HCT116 (cell line): ENCODE measurements around the gene DDX47. TPM values are rescaled to one million over a fixed set of nuclear protein-coding genes. Genes with fewer than 3 reads are reported as not detected.

Experiments used
- ATAC-seq: fragments of 200-7000 bp; cut with Tn5 transposase; 2 replicates; pipeline ENCODE4 v1.9.1; 2020; ENCODE audit warnings: mild to moderate bottlenecking, moderate library complexity
- BruUV-seq: library from RNA; stranded (reverse); fragments of 400-500 nt; replicated peaks from 2 replicates; lab custom pipeline; 2021; lab: Mats Ljungman, UMichigan
- CTCF ChIA-PET: fragments of 300-600 bp; sonication (Branson Sonifier 250); formaldehyde crosslinking; loops from one replicate; lab custom pipeline; 2021; ENCODE audit warnings: antibody characterized with exemption; lab: Charles Lee
- POLR2A ChIA-PET: fragments of 300-600, 350-600 bp; sonication (Branson Sonifier 250); formaldehyde crosslinking; loops from one replicate; lab custom pipeline; 2021; ENCODE audit warnings: antibody characterized with exemption; lab: Charles Lee
- RAD21 ChIA-PET, 2 experiments: fragments of 300-600 bp; sonication (Branson Sonifier 250); formaldehyde crosslinking; loops; one replicate each; lab custom pipeline; 2023; ENCODE audit warnings: low total read pairs in 2 of 2; ENCODE audit not compliant: uncharacterized antibody in 2 of 2, unreplicated experiment in 2 of 2, low non-redundant PET in 1 of 2; lab: Charles Lee
- DNase-seq: peaks from one replicate; pipeline ENCODE4 v3.0.0-alpha.2; 2010; ENCODE audit warnings: low read depth, low spot score
- H2AFZ ChIP-seq: fragments of 200-600 bp; shearing (Covaris generic), sonication (generic); 2 replicates; pipeline ENCODE4 v1.6.1; 2017; ENCODE audit warnings: low read depth, mixed run types, mixed read lengths, antibody characterized with exemption, low read length; ENCODE audit not compliant: poor library complexity, severe bottlenecking
- H3K27ac ChIP-seq: 2 replicates; pipeline ENCODE4 v1.5.1; 2012; ENCODE audit warnings: low read depth, low read length
- H3K27me3 ChIP-seq: fragments of 200-600 bp; sonication (generic); 2 replicates; pipeline ENCODE4 v1.6.1; 2016; ENCODE audit warnings: mixed run types, low read length, mixed read lengths; ENCODE audit not compliant: insufficient read depth
- H3K36me3 ChIP-seq, 2 experiments: fragments of 200-500 bp in 1 of 2; fragments of 200-600 bp in 1 of 2; sonication (Bioruptor generic) in 1 of 2; sonication (generic) in 1 of 2; 2 replicates each; pipeline versions ENCODE4 v1.5.1 to v1.6.1; 2014 to 2016; ENCODE audit warnings: low read length in 2 of 2, inconsistent platforms in 1 of 2, mixed read lengths in 1 of 2, mixed run types in 1 of 2; ENCODE audit not compliant: insufficient read depth in 2 of 2, control insufficient read depth in 1 of 2
- H3K4me1 ChIP-seq, 2 experiments: fragments of 200-600 bp in 1 of 2; sonication (generic) in 1 of 2; 2 replicates each; pipeline versions ENCODE4 v1.5.1 to v1.6.1; 2012 to 2017; ENCODE audit warnings: low read length in 2 of 2, inconsistent platforms in 1 of 2, mild to moderate bottlenecking in 1 of 2, mixed read lengths in 1 of 2, mixed run types in 1 of 2, moderate library complexity in 1 of 2; ENCODE audit not compliant: insufficient read depth in 2 of 2, control insufficient read depth in 1 of 2
- H3K4me2 ChIP-seq: fragments of 200-600 bp; sonication (generic); 2 replicates; pipeline ENCODE4 v1.6.1; 2017; ENCODE audit warnings: mixed run types, low read length, mixed read lengths
- H3K4me3 ChIP-seq, 2 experiments: fragments of 200-600 bp in 1 of 2; sonication (generic) in 1 of 2; replicated peaks in 1 of 2; 2 replicates each; pipeline ENCODE4 v1.5.1; 2011 to 2016; ENCODE audit warnings: low read length in 2 of 2, control low read depth in 1 of 2, low read depth in 1 of 2, mild to moderate bottlenecking in 1 of 2, mixed read lengths in 1 of 2, mixed run types in 1 of 2
- H3K79me2 ChIP-seq: fragments of 200-600 bp; sonication (generic); 2 replicates; pipeline ENCODE4 v1.6.1; 2017; ENCODE audit warnings: mild to moderate bottlenecking, mixed run types, low read length, moderate library complexity, mixed read lengths; ENCODE audit not compliant: insufficient read depth
- H3K9ac ChIP-seq: fragments of 200-600 bp; sonication (generic); 2 replicates; pipeline ENCODE4 v1.6.1; 2016; ENCODE audit warnings: low read length, mixed read lengths
- H3K9me2 ChIP-seq: fragments of 200-600 bp; sonication (generic), shearing (Covaris generic); 2 replicates; pipeline ENCODE4 v1.6.1; 2017; ENCODE audit warnings: mixed run types, mild to moderate bottlenecking, moderate library complexity; ENCODE audit not compliant: insufficient read depth
- H3K9me3 ChIP-seq, 2 experiments: fragments of 200-500 bp in 1 of 2; fragments of 200-600 bp in 1 of 2; sonication (Bioruptor generic) in 1 of 2; sonication (generic) in 1 of 2; 2 replicates each; pipeline ENCODE4 v1.6.1; 2014 to 2017; ENCODE audit warnings: low read length in 2 of 2, mixed read lengths in 2 of 2, inconsistent platforms in 1 of 2, low read depth in 1 of 2, mild to moderate bottlenecking in 1 of 2, mixed run types in 1 of 2, moderate library complexity in 1 of 2; ENCODE audit not compliant: control insufficient read depth in 1 of 2, insufficient read depth in 1 of 2
- H4K20me1 ChIP-seq: fragments of 200-600 bp; sonication (generic), shearing (Covaris generic); 2 replicates; pipeline ENCODE4 v1.6.1; 2017; ENCODE audit warnings: mixed run types, mild to moderate bottlenecking, moderate library complexity; ENCODE audit not compliant: insufficient read depth
- CEBPB ChIP-seq: IDR thresholded peaks from 2 replicates; pipeline ENCODE4 v1.6.1; 2012; ENCODE audit warnings: low read depth
- FOSL1 ChIP-seq: IDR thresholded peaks from 2 replicates; pipeline ENCODE4 v1.6.1; 2012; ENCODE audit warnings: low read depth
- SP1 ChIP-seq: IDR thresholded peaks from 2 replicates; pipeline ENCODE4 v1.6.1; 2012; ENCODE audit warnings: low read depth
- TCF7L2 ChIP-seq: IDR thresholded peaks from 2 replicates; pipeline ENCODE4 v1.7.0; 2011; ENCODE audit warnings: borderline replicate concordance, inconsistent platforms; ENCODE audit not compliant: insufficient read depth, insufficient read length; ENCODE audit errors: extremely low read depth
- intact Hi-C: fragments of 100-400 bp; cut with micrococcal nuclease; formaldehyde crosslinking; loops from 2 replicates; pipeline ENCODE4 v1.10.0; 2022
- total RNA-seq: library from RNA; stranded (reverse); gene quantifications from one replicate; pipeline ENCODE4 v1.2.1, GENCODE V29; 2021; ENCODE audit not compliant: unreplicated experiment
- TF ChIP-seq, protein P1 (sequence below): IDR thresholded peaks from 2 replicates; pipeline ENCODE4 v1.6.1; 2012; ENCODE audit warnings: low read depth
- TF ChIP-seq, protein P2 (sequence below), 3 experiments: fragments of 200-600 bp in 1 of 3; sonication (generic) in 1 of 3; IDR thresholded peaks in 2 of 3; conservative IDR thresholded peaks in 1 of 3; 2 replicates each; pipeline ENCODE4 v1.5.1; 2012 to 2017; ENCODE audit warnings: low read depth in 2 of 3, low read length in 2 of 3, antibody characterized with exemption in 1 of 3, borderline replicate concordance in 1 of 3, control low read depth in 1 of 3, mild to moderate bottlenecking in 1 of 3, mixed read lengths in 1 of 3, mixed run types in 1 of 3, moderate library complexity in 1 of 3; ENCODE audit not compliant: insufficient read depth in 1 of 3
- TF ChIP-seq, protein P3 (sequence below): IDR thresholded peaks from 2 replicates; pipeline ENCODE4 v1.6.1; 2012

The DDX47 gene
- total RNA-seq, 1 experiment from 2014 or later = 103 TPM

DNA sequence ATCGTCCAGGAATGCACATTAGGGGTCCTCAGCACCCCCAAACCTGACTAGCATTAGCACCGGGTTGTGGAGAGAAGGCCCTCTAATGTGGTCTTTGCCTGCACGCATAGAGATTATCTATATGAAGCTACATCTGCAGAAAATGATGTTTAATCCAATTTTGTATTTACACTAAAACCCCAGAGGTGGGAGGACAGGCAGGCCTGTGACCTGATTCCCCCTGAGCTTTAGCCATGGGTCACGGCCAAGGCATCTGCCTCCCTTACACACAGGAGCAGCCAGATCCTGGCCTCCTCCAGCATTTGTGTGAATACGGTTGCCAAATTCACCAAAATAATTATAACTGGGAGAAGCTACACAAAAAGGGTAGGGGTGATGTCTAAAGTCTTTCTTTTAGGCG lies 20.7 kb upstream of the DDX47 start:
- ChIA-PET RAD21 (interaction anchor here in 1 of 2 experiments (0.9 kb wide), 1 partner anchor 1375 kb away, joined by 3 read pairs; no protein-coding TSS in a partner anchor), POLR2A (interaction anchor here (1.2 to 1.4 kb wide), 2 partner anchors 24 to 99 kb away, joined by 3 read pairs; partner anchors contain the start of gene GPRC5A), CTCF (no interaction called here)
- TF ChIP-seq, protein P1, sequence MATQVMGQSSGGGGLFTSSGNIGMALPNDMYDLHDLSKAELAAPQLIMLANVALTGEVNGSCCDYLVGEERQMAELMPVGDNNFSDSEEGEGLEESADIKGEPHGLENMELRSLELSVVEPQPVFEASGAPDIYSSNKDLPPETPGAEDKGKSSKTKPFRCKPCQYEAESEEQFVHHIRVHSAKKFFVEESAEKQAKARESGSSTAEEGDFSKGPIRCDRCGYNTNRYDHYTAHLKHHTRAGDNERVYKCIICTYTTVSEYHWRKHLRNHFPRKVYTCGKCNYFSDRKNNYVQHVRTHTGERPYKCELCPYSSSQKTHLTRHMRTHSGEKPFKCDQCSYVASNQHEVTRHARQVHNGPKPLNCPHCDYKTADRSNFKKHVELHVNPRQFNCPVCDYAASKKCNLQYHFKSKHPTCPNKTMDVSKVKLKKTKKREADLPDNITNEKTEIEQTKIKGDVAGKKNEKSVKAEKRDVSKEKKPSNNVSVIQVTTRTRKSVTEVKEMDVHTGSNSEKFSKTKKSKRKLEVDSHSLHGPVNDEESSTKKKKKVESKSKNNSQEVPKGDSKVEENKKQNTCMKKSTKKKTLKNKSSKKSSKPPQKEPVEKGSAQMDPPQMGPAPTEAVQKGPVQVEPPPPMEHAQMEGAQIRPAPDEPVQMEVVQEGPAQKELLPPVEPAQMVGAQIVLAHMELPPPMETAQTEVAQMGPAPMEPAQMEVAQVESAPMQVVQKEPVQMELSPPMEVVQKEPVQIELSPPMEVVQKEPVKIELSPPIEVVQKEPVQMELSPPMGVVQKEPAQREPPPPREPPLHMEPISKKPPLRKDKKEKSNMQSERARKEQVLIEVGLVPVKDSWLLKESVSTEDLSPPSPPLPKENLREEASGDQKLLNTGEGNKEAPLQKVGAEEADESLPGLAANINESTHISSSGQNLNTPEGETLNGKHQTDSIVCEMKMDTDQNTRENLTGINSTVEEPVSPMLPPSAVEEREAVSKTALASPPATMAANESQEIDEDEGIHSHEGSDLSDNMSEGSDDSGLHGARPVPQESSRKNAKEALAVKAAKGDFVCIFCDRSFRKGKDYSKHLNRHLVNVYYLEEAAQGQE = no peak
- TF ChIP-seq CEBPB = no peak
- TF ChIP-seq, protein P2, sequence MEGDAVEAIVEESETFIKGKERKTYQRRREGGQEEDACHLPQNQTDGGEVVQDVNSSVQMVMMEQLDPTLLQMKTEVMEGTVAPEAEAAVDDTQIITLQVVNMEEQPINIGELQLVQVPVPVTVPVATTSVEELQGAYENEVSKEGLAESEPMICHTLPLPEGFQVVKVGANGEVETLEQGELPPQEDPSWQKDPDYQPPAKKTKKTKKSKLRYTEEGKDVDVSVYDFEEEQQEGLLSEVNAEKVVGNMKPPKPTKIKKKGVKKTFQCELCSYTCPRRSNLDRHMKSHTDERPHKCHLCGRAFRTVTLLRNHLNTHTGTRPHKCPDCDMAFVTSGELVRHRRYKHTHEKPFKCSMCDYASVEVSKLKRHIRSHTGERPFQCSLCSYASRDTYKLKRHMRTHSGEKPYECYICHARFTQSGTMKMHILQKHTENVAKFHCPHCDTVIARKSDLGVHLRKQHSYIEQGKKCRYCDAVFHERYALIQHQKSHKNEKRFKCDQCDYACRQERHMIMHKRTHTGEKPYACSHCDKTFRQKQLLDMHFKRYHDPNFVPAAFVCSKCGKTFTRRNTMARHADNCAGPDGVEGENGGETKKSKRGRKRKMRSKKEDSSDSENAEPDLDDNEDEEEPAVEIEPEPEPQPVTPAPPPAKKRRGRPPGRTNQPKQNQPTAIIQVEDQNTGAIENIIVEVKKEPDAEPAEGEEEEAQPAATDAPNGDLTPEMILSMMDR (IDR thresholded peaks at IDR 0.05 in 2 of 3, conservative IDR thresholded peaks at IDR 0.05 in 1 of 3; ENCODE audit: borderline replicate concordance in 1 of 3, insufficient read depth in 1 of 3, low read depth in 2 of 3, low read length in 2 of 3) = no peak
- no peak for TF ChIP-seq TCF7L2
- TF ChIP-seq, protein P3, sequence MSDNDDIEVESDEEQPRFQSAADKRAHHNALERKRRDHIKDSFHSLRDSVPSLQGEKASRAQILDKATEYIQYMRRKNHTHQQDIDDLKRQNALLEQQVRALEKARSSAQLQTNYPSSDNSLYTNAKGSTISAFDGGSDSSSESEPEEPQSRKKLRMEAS = no peak
- TF ChIP-seq FOSL1 = no peak
- no peak for TF ChIP-seq SP1
- Histone ChIP-seq H3K4me2 (no peak overlapping the region), H3K27ac (no peak overlapping the region), H3K4me1 (peaks cover 4 to 36% of the 10 kb centered on the region in 2 experiments; a peak in 3 of 4 replicates), H4K20me1 (no peaks in the 10 kb centered on the region), H3K9me2 (no peaks in the 10 kb centered on the region), H3K36me3 (no peaks in the 10 kb centered on the region), H3K27me3 (no peaks in the 10 kb centered on the region), H3K4me3 (no peak overlapping the region), H2AFZ (no peak overlapping the region), H3K9ac (no peak overlapping the region), H3K79me2 (no peaks in the 10 kb centered on the region), H3K9me3 (no peaks in the 10 kb centered on the region)
- intact Hi-C loops = loop anchor here (5.0 kb wide), 1 partner anchor 125 kb away; no protein-coding TSS in a partner anchor
- ATAC-seq = no peak
- no TSS peak for BruUV-seq
- DNase-seq = no peak
